H9 (cell line): Measurements from ENCODE around the gene GOT2. TPM values are rescaled to one million over a fixed set of nuclear protein-coding genes. Genes with fewer than 3 reads are reported as not detected.

Experiments used
- DNase-seq: peaks from one replicate; pipeline ENCODE4 v3.0.0-alpha.2; 2017
- H2AFZ ChIP-seq: one replicate; pipeline ENCODE4 v1.6.1; 2013; ENCODE audit warnings: mild to moderate bottlenecking, low read length, control low read depth, moderate library complexity
- H2AK5ac ChIP-seq: 2 replicates; pipeline ENCODE4 v1.6.1; 2013; ENCODE audit warnings: low read length, control low read depth, mixed read lengths; ENCODE audit not compliant: insufficient read length
- H2BK120ac ChIP-seq: one replicate; pipeline ENCODE4 v1.6.1; 2013; ENCODE audit warnings: low read depth, mild to moderate bottlenecking, low read length, control low read depth, inconsistent platforms; ENCODE audit not compliant: poor library complexity, severe bottlenecking
- H2BK12ac ChIP-seq: 2 replicates; pipeline ENCODE4 v1.6.1; 2013; ENCODE audit warnings: low read length, control low read depth, mixed read lengths, low read depth; ENCODE audit not compliant: insufficient read length
- H2BK15ac ChIP-seq: 2 replicates; pipeline ENCODE4 v1.6.1; 2013; ENCODE audit warnings: low read depth, low read length, control low read depth
- H2BK20ac ChIP-seq: one replicate; pipeline ENCODE4 v1.6.1; 2013; ENCODE audit warnings: low read depth, mild to moderate bottlenecking, low read length, control low read depth, inconsistent platforms; ENCODE audit not compliant: poor library complexity, severe bottlenecking
- H2BK5ac ChIP-seq: 2 replicates; pipeline ENCODE4 v1.6.1; 2013; ENCODE audit warnings: low read length, control low read depth, mixed read lengths; ENCODE audit not compliant: insufficient read length
- H3K14ac ChIP-seq: 2 replicates; pipeline ENCODE4 v1.6.1; 2013; ENCODE audit warnings: low read length, control low read depth; ENCODE audit not compliant: insufficient read depth
- H3K18ac ChIP-seq: 2 replicates; pipeline ENCODE4 v1.6.1; 2013; ENCODE audit warnings: low read depth, mild to moderate bottlenecking, mixed read lengths, low read length, control low read depth; ENCODE audit not compliant: insufficient read length
- H3K23ac ChIP-seq: 2 replicates; pipeline ENCODE4 v1.6.1; 2013; ENCODE audit warnings: low read length, control low read depth, mixed read lengths, low read depth; ENCODE audit not compliant: insufficient read length
- H3K23me2 ChIP-seq: 2 replicates; pipeline ENCODE4 v1.6.1; 2013; ENCODE audit warnings: low read depth, mild to moderate bottlenecking, mixed read lengths, low read length, control low read depth; ENCODE audit not compliant: insufficient read length, poor library complexity, severe bottlenecking
- H3K27ac ChIP-seq: 2 replicates; pipeline ENCODE4 v1.5.1; 2013; ENCODE audit warnings: low read length, control low read depth, mixed read lengths, low read depth; ENCODE audit not compliant: insufficient read length
- H3K27me3 ChIP-seq: 2 replicates; pipeline ENCODE4 v1.6.1; 2013; ENCODE audit warnings: low read length, control low read depth, inconsistent platforms; ENCODE audit not compliant: insufficient read depth
- H3K4ac ChIP-seq: 2 replicates; pipeline ENCODE4 v1.6.1; 2013; ENCODE audit warnings: low read depth, mild to moderate bottlenecking, control low read depth, inconsistent platforms, low read length, moderate library complexity
- H3K4me1 ChIP-seq: 2 replicates; pipeline ENCODE4 v1.6.1; 2013; ENCODE audit warnings: low read length, control low read depth, inconsistent platforms; ENCODE audit not compliant: insufficient read depth
- H3K4me2 ChIP-seq: 2 replicates; pipeline ENCODE4 v1.6.1; 2013; ENCODE audit warnings: low read length, control low read depth, mixed read lengths; ENCODE audit not compliant: insufficient read length, insufficient read depth
- H3K56ac ChIP-seq: 2 replicates; pipeline ENCODE4 v1.6.1; 2013; ENCODE audit warnings: low read depth, mild to moderate bottlenecking, mixed read lengths, low read length, control low read depth; ENCODE audit not compliant: insufficient read length
- H3K79me1 ChIP-seq: 2 replicates; pipeline ENCODE4 v1.6.1; 2013; ENCODE audit warnings: low read depth, mild to moderate bottlenecking, moderate library complexity, low read length, control low read depth, inconsistent platforms; ENCODE audit not compliant: insufficient read depth, poor library complexity, severe bottlenecking
- H3K79me2 ChIP-seq: 2 replicates; pipeline ENCODE4 v1.6.1; 2013; ENCODE audit warnings: low read length, control low read depth, inconsistent platforms; ENCODE audit not compliant: insufficient read depth
- H3K9ac ChIP-seq: 2 replicates; pipeline ENCODE4 v1.6.1; 2013; ENCODE audit warnings: low read length, control low read depth, mixed read lengths; ENCODE audit not compliant: insufficient read length; ENCODE audit errors: extremely low read depth
- H3K9me3 ChIP-seq: one replicate; pipeline ENCODE4 v1.6.1; 2013; ENCODE audit warnings: low read depth, low read length, inconsistent platforms; ENCODE audit not compliant: control insufficient read depth
- H3T11ph ChIP-seq: one replicate; pipeline ENCODE4 v1.6.1; 2013; ENCODE audit warnings: mild to moderate bottlenecking, low read length, control low read depth, inconsistent platforms
- H4K20me1 ChIP-seq: one replicate; pipeline ENCODE4 v1.6.1; 2013; ENCODE audit not compliant: control insufficient read depth, insufficient read length, insufficient read depth
- H4K5ac ChIP-seq: 2 replicates; pipeline ENCODE4 v1.6.1; 2013; ENCODE audit warnings: low read depth, mild to moderate bottlenecking, mixed read lengths, low read length, control low read depth; ENCODE audit not compliant: insufficient read length
- H4K8ac ChIP-seq: replicated peaks from 2 replicates; pipeline ENCODE4 v1.6.1; 2013; ENCODE audit warnings: low read length, control low read depth, mixed read lengths, low read depth; ENCODE audit not compliant: insufficient read length
- H4K91ac ChIP-seq: 2 replicates; pipeline ENCODE4 v1.6.1; 2013; ENCODE audit warnings: low read depth, mild to moderate bottlenecking, moderate library complexity, mixed read lengths, low read length, control low read depth; ENCODE audit not compliant: insufficient read length
- H3K27ac Mint-ChIP-seq, 3 experiments: 2 replicates in 2 of 3; 3 replicates in 1 of 3; pipeline ENCODE4 v1.8.0; 2020 to 2021; ENCODE audit warnings: mixed read lengths in 3 of 3, mild to moderate bottlenecking in 1 of 3, moderate library complexity in 1 of 3
- H3K27me3 Mint-ChIP-seq: 2 replicates; pipeline ENCODE4 v1.8.0; 2021; ENCODE audit warnings: low read depth, mild to moderate bottlenecking, moderate library complexity, mixed read lengths
- H3K36me3 Mint-ChIP-seq, 3 experiments: 2 replicates in 2 of 3; 3 replicates in 1 of 3; pipeline ENCODE4 v1.8.0; 2020 to 2021; ENCODE audit warnings: low read depth in 3 of 3, mixed read lengths in 3 of 3; ENCODE audit not compliant: insufficient read depth in 1 of 3
- H3K4me1 Mint-ChIP-seq, 2 experiments: 2 replicates each; pipeline ENCODE4 v1.8.0; 2020; ENCODE audit warnings: mixed read lengths in 2 of 2
- H3K4me3 Mint-ChIP-seq, 2 experiments: 2 replicates in 1 of 2; 3 replicates in 1 of 2; pipeline ENCODE4 v1.8.0; 2020 to 2021; ENCODE audit warnings: mild to moderate bottlenecking in 2 of 2, mixed read lengths in 2 of 2, moderate library complexity in 1 of 2
- H3K9me3 Mint-ChIP-seq, 2 experiments: 2 replicates in 1 of 2; 3 replicates in 1 of 2; pipeline ENCODE4 v1.8.0; 2020; ENCODE audit warnings: mild to moderate bottlenecking in 2 of 2, mixed read lengths in 2 of 2, moderate library complexity in 1 of 2
- CTCF ChIP-seq: fragments of 200-600 bp; sonication (generic); conservative IDR thresholded peaks from 3 replicates; pipeline ENCODE4 v1.8.0; 2021; ENCODE audit warnings: antibody characterized with exemption, mild to moderate bottlenecking
- WGBS: extraction: QIAGEN DNeasy Blood & Tissue Kit; methylation state at CpG from one replicate; pipeline ENCODE4 v1.1.7; 2013; ENCODE audit warnings: missing lambda C conversion rate, low lambda C conversion rate, mixed read lengths; ENCODE audit not compliant: insufficient read length; ENCODE audit errors: extremely low coverage; 5-methylcytosine and 5-hydroxymethylcytosine counted together
- total RNA-seq: library from RNA; stranded (reverse); gene quantifications from 2 replicates; pipeline ENCODE4 v1.2.1, GENCODE V29; 2021

Gene GOT2
- total RNA-seq, 1 experiment from 2014 or later = 148 TPM

GRCh38 chr16:58727028-58727781, 6.9 kb downstream of the GOT2 start:
- no peak overlapping the region for H3K18ac ChIP-seq
- H3K79me1 ChIP-seq = peaks cover 5% of the 10 kb centered on the region
- H2AFZ ChIP-seq = no peak overlapping the region
- H3K4me2 ChIP-seq = no peak overlapping the region
- H4K5ac ChIP-seq = no peak overlapping the region
- no peak overlapping the region for H3K4ac ChIP-seq
- no peaks in the 10 kb centered on the region for H3K23me2 ChIP-seq
- no peaks in the 10 kb centered on the region for H3K27me3 Mint-ChIP-seq
- no peak overlapping the region for H3K56ac ChIP-seq
- no peak overlapping the region for H2BK15ac ChIP-seq
- no peak overlapping the region for H3K14ac ChIP-seq
- H2BK120ac ChIP-seq = no peak overlapping the region
- no peak overlapping the region for H3K9ac ChIP-seq
- no peaks in the 10 kb centered on the region for H3K9me3 ChIP-seq
- H3K27ac Mint-ChIP-seq = peak overlapping the region; percentile 61 to 87 (median 72); a peak in 5 of 7 replicates
- peaks cover 19% of the 10 kb centered on the region; the same call in 1 of the 2 replicates for H3K79me2 ChIP-seq
- no peaks in the 10 kb centered on the region for H4K20me1 ChIP-seq
- H3K36me3 Mint-ChIP-seq = peaks cover 5 to 27% (median 17%) of the 10 kb centered on the region in 3 experiments; a peak in 6 of 7 replicates
- no peak for TF ChIP-seq CTCF
- H3K27ac ChIP-seq = no peak overlapping the region
- H4K8ac ChIP-seq = no peak overlapping the region
- H3K9me3 Mint-ChIP-seq = no peaks in the 10 kb centered on the region
- H3T11ph ChIP-seq = no peak overlapping the region
- peaks cover 5 to 6% of the 10 kb centered on the region in 2 experiments for H3K4me1 Mint-ChIP-seq
- H2BK20ac ChIP-seq = no peak overlapping the region
- H2AK5ac ChIP-seq = no peak overlapping the region
- no peak for DNase-seq
- no peak overlapping the region for H2BK12ac ChIP-seq
- H3K4me3 Mint-ChIP-seq = no peak overlapping the region
- H3K4me1 ChIP-seq = no peaks in the 10 kb centered on the region
- WGBS = no CpG with 5 or more reads among the region's 9 CpGs
- H3K27me3 ChIP-seq = no peaks in the 10 kb centered on the region
- no peak overlapping the region for H3K23ac ChIP-seq
- no peak overlapping the region for H4K91ac ChIP-seq
- no peak overlapping the region for H2BK5ac ChIP-seq
